ENCODE data around the gene NR3C2. TPM values are rescaled to one million over a fixed set of nuclear protein-coding genes. Genes with fewer than 3 reads are reported as not detected.
A peak's percentile ranks its signal among the peaks of the same experiment; 100 is the strongest.

The NR3C2 gene
- total and polyA plus RNA-seq, 2 of the 4 experiments (the other 2 are of a cell fraction): 1.1 to 2.3 TPM

DNA sequence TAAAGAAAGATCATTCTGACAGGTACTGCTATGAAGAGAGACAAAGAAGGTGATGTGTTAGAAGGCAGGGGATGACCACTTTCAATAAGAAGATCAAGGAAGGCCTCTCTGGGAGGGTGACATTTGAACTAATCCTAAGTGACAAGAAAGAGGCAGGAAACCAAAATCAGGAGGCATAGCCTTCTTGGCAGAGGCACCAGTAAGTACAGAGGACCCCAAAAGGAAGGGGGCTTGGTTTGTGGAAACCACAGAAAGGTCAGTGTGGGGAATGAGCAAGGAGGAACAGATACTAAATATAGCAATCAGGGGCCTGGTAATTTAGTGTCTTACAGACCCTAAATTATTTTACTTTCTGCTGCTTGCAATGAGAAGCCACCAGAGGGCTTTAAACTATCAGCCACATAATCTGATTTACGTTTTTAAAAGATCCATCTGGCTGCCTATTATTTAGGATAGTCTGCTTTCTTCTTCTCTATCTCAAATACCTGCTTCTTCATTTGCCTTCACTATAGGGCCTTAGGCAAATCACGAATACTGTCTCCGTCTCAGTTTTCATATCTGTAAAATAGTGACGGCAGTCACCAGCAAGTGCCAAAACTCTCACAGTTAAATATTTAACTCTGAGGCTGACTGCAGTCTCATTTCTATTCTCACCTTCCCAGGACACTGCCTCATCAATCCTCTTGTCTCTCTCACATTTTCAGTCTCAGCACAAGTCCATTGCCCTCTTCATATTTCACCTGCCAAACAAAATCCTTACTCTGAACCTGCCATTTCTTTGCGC is 16.7 kb downstream of the NR3C2 start:
- Histone ChIP-seq H3K27ac (ENCODE audit: insufficient read depth, low read length) (no peak overlapping the region), H4K5ac (ENCODE audit: low read depth, low read length) (no peak overlapping the region), H3K27me3 (ENCODE audit: control insufficient read depth, insufficient read depth, low read length) (no peaks in the 10 kb centered on the region), H4K20me1 (ENCODE audit: insufficient read depth, low read length) (no peaks in the 10 kb centered on the region), H3K4me3 (ENCODE audit: insufficient read depth, low read depth, low read length) (no peak overlapping the region), H3K23ac (ENCODE audit: low read depth, low read length) (no peak overlapping the region), H3K9ac (ENCODE audit: low read depth, low read length) (no peak overlapping the region), H4K91ac (ENCODE audit: insufficient read depth, low read depth, low read length) (no peak overlapping the region), H3K36me3 (ENCODE audit: control insufficient read depth, insufficient read depth, low read length) (no peaks in the 10 kb centered on the region), H3K18ac (ENCODE audit: low read depth, low read length) (no peak overlapping the region), H4K8ac (ENCODE audit: low read depth in 2 of 2, low read length in 2 of 2) (no peak overlapping the region), H2BK120ac (ENCODE audit: low read depth, low read length) (no peak overlapping the region), H2AK9ac (replicated peaks; ENCODE audit: low read depth, low read length, poor library complexity) (no peak overlapping the region), H3K9me3 (ENCODE audit: control insufficient read depth, insufficient read depth, low read length) (no peaks in the 10 kb centered on the region), H3K79me1 (ENCODE audit: low read depth in 1 of 2, low read length in 2 of 2) (no peaks in the 10 kb centered on the region), H2BK5ac (ENCODE audit: low read depth, low read length, poor library complexity, severe bottlenecking) (no peak overlapping the region), H3K4ac (ENCODE audit: low read depth, low read length) (no peak overlapping the region), H2BK20ac (ENCODE audit: low read depth, low read length) (no peak overlapping the region), H2BK15ac (ENCODE audit: low read depth, low read length) (no peak overlapping the region), H3K4me2 (ENCODE audit: low read depth, low read length) (no peak overlapping the region), H2AFZ (replicated peaks; ENCODE audit: low read length, poor library complexity) (no peak overlapping the region), H3K14ac (replicated peaks; ENCODE audit: low read depth, low read length) (no peak overlapping the region), H3K4me1 (ENCODE audit: control insufficient read depth, insufficient read depth, low read length) (no peaks in the 10 kb centered on the region), H3K56ac (ENCODE audit: extremely low read depth, insufficient read depth, low read length) (no peak overlapping the region), H3K9me1 (ENCODE audit: insufficient read depth, low read length) (no peaks in the 10 kb centered on the region), H2AK5ac (ENCODE audit: low read depth, low read length) (no peak overlapping the region)
- ChIA-PET POLR2A (ENCODE audit: unreplicated experiment) (no interaction called here), CTCF (no interaction called here)
- in situ Hi-C loops (cut with MboI; ENCODE audit: low sequenced_read_pairs): no loop called here
- no peak for DNase-seq
- TF ChIP-seq, protein P1, sequence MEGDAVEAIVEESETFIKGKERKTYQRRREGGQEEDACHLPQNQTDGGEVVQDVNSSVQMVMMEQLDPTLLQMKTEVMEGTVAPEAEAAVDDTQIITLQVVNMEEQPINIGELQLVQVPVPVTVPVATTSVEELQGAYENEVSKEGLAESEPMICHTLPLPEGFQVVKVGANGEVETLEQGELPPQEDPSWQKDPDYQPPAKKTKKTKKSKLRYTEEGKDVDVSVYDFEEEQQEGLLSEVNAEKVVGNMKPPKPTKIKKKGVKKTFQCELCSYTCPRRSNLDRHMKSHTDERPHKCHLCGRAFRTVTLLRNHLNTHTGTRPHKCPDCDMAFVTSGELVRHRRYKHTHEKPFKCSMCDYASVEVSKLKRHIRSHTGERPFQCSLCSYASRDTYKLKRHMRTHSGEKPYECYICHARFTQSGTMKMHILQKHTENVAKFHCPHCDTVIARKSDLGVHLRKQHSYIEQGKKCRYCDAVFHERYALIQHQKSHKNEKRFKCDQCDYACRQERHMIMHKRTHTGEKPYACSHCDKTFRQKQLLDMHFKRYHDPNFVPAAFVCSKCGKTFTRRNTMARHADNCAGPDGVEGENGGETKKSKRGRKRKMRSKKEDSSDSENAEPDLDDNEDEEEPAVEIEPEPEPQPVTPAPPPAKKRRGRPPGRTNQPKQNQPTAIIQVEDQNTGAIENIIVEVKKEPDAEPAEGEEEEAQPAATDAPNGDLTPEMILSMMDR (conservative IDR thresholded peaks at IDR 0.05; ENCODE audit: low read depth, low read length): 0 out of 2 replicates have a peak, but pooled peaks have one; percentile 7
- TF ChIP-seq MAFK (IDR thresholded peaks at IDR 0.05; ENCODE audit: low read depth, low read length) (no peak), RCOR1 (IDR thresholded peaks at IDR 0.05; ENCODE audit: insufficient replicate concordance, low read length) (no peak), CEBPB (IDR thresholded peaks at IDR 0.05; ENCODE audit: low read depth, low read length) (no peak), RAD21 (IDR thresholded peaks at IDR 0.05; ENCODE audit: low read length) (0 out of 2 replicates have a peak, but pooled peaks have one; percentile 13), CHD1 (IDR thresholded peaks at IDR 0.05; ENCODE audit: low read depth, low read length) (no peak)
- TF ChIP-seq, protein P2, sequence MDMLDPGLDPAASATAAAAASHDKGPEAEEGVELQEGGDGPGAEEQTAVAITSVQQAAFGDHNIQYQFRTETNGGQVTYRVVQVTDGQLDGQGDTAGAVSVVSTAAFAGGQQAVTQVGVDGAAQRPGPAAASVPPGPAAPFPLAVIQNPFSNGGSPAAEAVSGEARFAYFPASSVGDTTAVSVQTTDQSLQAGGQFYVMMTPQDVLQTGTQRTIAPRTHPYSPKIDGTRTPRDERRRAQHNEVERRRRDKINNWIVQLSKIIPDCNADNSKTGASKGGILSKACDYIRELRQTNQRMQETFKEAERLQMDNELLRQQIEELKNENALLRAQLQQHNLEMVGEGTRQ (IDR thresholded peaks at IDR 0.05; ENCODE audit: low read depth, low read length): no peak
- no peak for ATAC-seq (ENCODE audit: low read depth)
- intact Hi-C loops (cut with micrococcal nuclease): no loop called here
- dilution Hi-C loops (cut with HindIII; ENCODE audit: low sequenced_read_pairs, unreplicated experiment): no loop called here
- WGBS, 2 experiments (ENCODE audit: extremely low coverage in 2 of 2, insufficient read length in 1 of 2): 96% methylated on average over 4 of the region's 5 CpGs; no CpG with 5 or more reads in 1 of the 2 experiments
- BruUV-seq (replicated peaks): no TSS peak

Data from IMR-90 (cell line).